H1 (cell line): ENCODE measurements around the gene PRXL2A. TPM values are rescaled to one million over a fixed set of nuclear protein-coding genes. Genes with fewer than 3 reads are reported as not detected.

Experiments used
- CHD7 ChIP-seq: fragments of 300-600 bp; sonication (generic); IDR thresholded peaks from 2 replicates; pipeline ENCODE4 v1.7.1; 2012; ENCODE audit warnings: low read length, moderate library complexity, mild to moderate bottlenecking, inconsistent platforms; ENCODE audit not compliant: insufficient replicate concordance
- GABPA ChIP-seq: IDR thresholded peaks from 2 replicates; pipeline ENCODE4 v1.6.1; 2011; ENCODE audit warnings: mild to moderate bottlenecking, low read length, moderate library complexity, borderline replicate concordance; ENCODE audit not compliant: insufficient read depth
- MAX ChIP-seq: IDR thresholded peaks from 2 replicates; pipeline ENCODE4 v1.6.1; 2012; ENCODE audit warnings: inconsistent platforms
- PHF8 ChIP-seq: fragments of 200-600 bp; sonication (generic); conservative IDR thresholded peaks from 2 replicates; pipeline ENCODE4 v1.7.1; 2012; ENCODE audit warnings: low read depth, mild to moderate bottlenecking, inconsistent platforms, low read length, moderate library complexity
- POLR2A ChIP-seq, 2 experiments: IDR thresholded peaks; 1 replicate in 1 of 2; 2 replicates in 1 of 2; pipeline ENCODE4 v1.6.1; 2011; ENCODE audit warnings: low read depth in 2 of 2, low read length in 2 of 2, mild to moderate bottlenecking in 2 of 2; ENCODE audit errors: control extremely low read depth in 1 of 2
- SP1 ChIP-seq: IDR thresholded peaks from 2 replicates; pipeline ENCODE4 v1.6.1; 2011; ENCODE audit warnings: low read depth, low read length
- polyA plus RNA-seq, 7 experiments: library from polyadenylated mRNA; depleted of rRNA in 3 of 7; stranded (reverse) in 5 of 7; unstranded in 2 of 7; fragments of >200 nt in 5 of 7; fragments of 200-250 nt in 2 of 7; gene quantifications; 1 replicate in 5 of 7; 2 replicates in 1 of 7; 4 replicates in 1 of 7; pipeline versions ENCODE4 v1.2.1 to v1.2.3, GENCODE V29; 2011 to 2013; ENCODE audit warnings: missing spikeins in 2 of 7, mixed read lengths in 2 of 7
- total RNA-seq: library from RNA; stranded (reverse); fragmentation: NEBNext Ultra II Directional; extraction: Animal tissue kit (Norgen Biotek cat#: 25700); gene quantifications from 2 replicates; pipeline ENCODE4 v1.2.1, GENCODE V29; 2021

Gene PRXL2A
- total and polyA plus RNA-seq, 2 of the 8 experiments (the other 6 are each of a cell fraction or from before 2014, with no cell fraction given): 13.4 to 58.3 TPM

- TF ChIP-seq CHD7 (no peak), MAX (no peak), POLR2A (IDR thresholded peaks at IDR 0.05; ENCODE audit: control extremely low read depth in 1 of 2, low read depth in 2 of 2, low read length in 2 of 2) (no peak), PHF8 (no peak), GABPA (no peak), SP1 (no peak)
Observed at GRCh38 chr10:80410122-80410521, 1.8 kb downstream of the PRXL2A start (continued).
